ENCODE measurements around the gene RXRG.

- TF ChIP-seq CTCF (conservative IDR thresholded peaks at IDR 0.05; ENCODE audit: low read depth, low read length) (no peak), EZH2 (IDR thresholded peaks at IDR 0.05; ENCODE audit: borderline replicate concordance, low read depth, low read length, poor library complexity, severe bottlenecking) (no peak)
These were observed 2.9 kb downstream of the RXRG start for GRCh38 chr1:165442053-165442452.

All from A673 (cell line).